Middle frontal gyrus (tissue), 1 donor: ENCODE results near the gene AGMO.

Experiments used
- DNase-seq: peaks from one replicate; pipeline ENCODE4 v3.0.0-alpha.2; 2015; ENCODE audit warnings: low spot score; ENCODE audit errors: extremely low spot score

The AGMO gene

GRCh38 chr7:15461576-15461975 lies 100.2 kb downstream of the AGMO start:
- DNase-seq, result no peak

GRCh38 chr7:15459018-15459615 lies 102.7 kb downstream of the AGMO start:
- DNase-seq, result no peak

GRCh38 chr7:15457990-15458955 lies 103.5 kb downstream of the AGMO start:
- no peak for DNase-seq

GRCh38 chr7:15452670-15453069 lies 109.1 kb downstream of the AGMO start:
- DNase-seq, result no peak

- no peak for DNase-seq
Observed at GRCh38 chr7:15446722-15447121, 115.1 kb downstream of the AGMO start.

- DNase-seq, result no peak
Observed at GRCh38 chr7:15446280-15446679, 115.5 kb downstream of the AGMO start.

GRCh38 chr7:15441915-15442314 lies 119.9 kb downstream of the AGMO start:
- DNase-seq, result no peak

GRCh38 chr7:15440482-15440881 lies 121.3 kb downstream of the AGMO start:
- DNase-seq, result no peak

- DNase-seq, result no peak
Observed at GRCh38 chr7:15439853-15440252, 122.0 kb downstream of the AGMO start.

GRCh38 chr7:15433151-15433550 lies 128.7 kb downstream of the AGMO start:
- DNase-seq, result no peak

- DNase-seq, result no peak
Observed at GRCh38 chr7:15430911-15431310, 130.9 kb downstream of the AGMO start.

- DNase-seq, result no peak
Observed at GRCh38 chr7:15430191-15430590, 131.6 kb downstream of the AGMO start.

GRCh38 chr7:15424468-15424867 lies 137.3 kb downstream of the AGMO start:
- DNase-seq, result no peak

GRCh38 chr7:15419596-15419995 lies 142.2 kb downstream of the AGMO start:
- DNase-seq, result no peak

- no peak for DNase-seq
Observed at GRCh38 chr7:15418264-15418663, 143.6 kb downstream of the AGMO start.

- DNase-seq, result no peak
Observed at GRCh38 chr7:15417341-15417988, 144.3 kb downstream of the AGMO start.

GRCh38 chr7:15411019-15411418 lies 150.8 kb downstream of the AGMO start:
- DNase-seq, result no peak

- DNase-seq, result no peak
Observed at GRCh38 chr7:15407910-15408309, 153.9 kb downstream of the AGMO start.

GRCh38 chr7:15403751-15404150 lies 158.1 kb downstream of the AGMO start:
- no peak for DNase-seq

- no peak for DNase-seq
Observed at GRCh38 chr7:15403315-15403714, 158.5 kb downstream of the AGMO start.

- no peak for DNase-seq
Observed at GRCh38 chr7:15402436-15403136, 159.2 kb downstream of the AGMO start.

GRCh38 chr7:15400440-15400839 lies 161.4 kb downstream of the AGMO start:
- DNase-seq, result no peak
